K562 (cell line): ENCODE results near the gene KANK4. TPM values are rescaled to one million over a fixed set of nuclear protein-coding genes. Genes with fewer than 3 reads are reported as not detected.
"Not testable (repeated sequence)": the region's sequence is repeated elsewhere in the genome, so short reads cannot be mapped to it uniquely, and the experiment has no call there.

Experiments
- ATAC-seq: fragments of 200-7000 bp; cut with Tn5 transposase; 3 replicates; pipeline ENCODE4 v1.9.1; 2020; ENCODE audit warnings: moderate library complexity
- BruUV-seq: library from RNA; stranded (reverse); fragments of 400-500 nt; replicated peaks from 2 replicates; lab custom pipeline; 2021; lab: Mats Ljungman, UMichigan
- CTCF ChIA-PET: fragments of 300-600 bp; formaldehyde crosslinking; extraction: SDS; loops from one replicate; lab custom pipeline; 2021; ENCODE audit warnings: low intra/inter-chr PET ratio; lab: Yijun Ruan, JAX
- POLR2A ChIA-PET: fragments of 300-600, 350-650 bp; sonication (Branson Sonifier 250); formaldehyde crosslinking; extraction: SDS; loops from one replicate; lab custom pipeline; 2021; ENCODE audit warnings: antibody characterized with exemption, inconsistent platforms; lab: Yijun Ruan, JAX
- DNase-seq, 4 experiments: peaks; one replicate each; pipeline versions ENCODE4 v3.0.0 to v3.0.0-alpha.2; 2011 to 2018; ENCODE audit warnings: low spot score in 3 of 4, mixed read lengths in 3 of 4; ENCODE audit errors: extremely low read depth in 1 of 4
- FAIRE-seq: peaks from 2 replicates; lab custom pipeline; 2011; peaks lifted over from hg19 to GRCh38; lab: Jason Lieb, UNC
- H2AFZ ChIP-seq: 2 replicates; pipeline ENCODE4 v1.6.0; 2011; ENCODE audit warnings: low read depth, low read length, control low read depth, inconsistent platforms
- H3K27ac ChIP-seq: fragments of 200-600 bp; 3 replicates; pipeline ENCODE4 v1.8.0; 2011; ENCODE audit warnings: low read depth, mild to moderate bottlenecking, control low read depth, inconsistent platforms, low read length, moderate library complexity, mixed read lengths; ENCODE audit errors: extremely low read depth
- H3K27me3 ChIP-seq, 2 experiments: fragments of 300-600 bp in 1 of 2; 2 replicates in 1 of 2; 3 replicates in 1 of 2; pipeline versions ENCODE4 v1.6.0 to v1.8.0; 2011; ENCODE audit warnings: inconsistent platforms in 2 of 2, low read length in 2 of 2, mild to moderate bottlenecking in 1 of 2, mixed read lengths in 1 of 2, moderate library complexity in 1 of 2; ENCODE audit not compliant: control insufficient read depth in 2 of 2, insufficient read depth in 2 of 2
- H3K36me3 ChIP-seq: fragments of 300-600 bp; 3 replicates; pipeline ENCODE4 v1.8.0; 2011; ENCODE audit warnings: mild to moderate bottlenecking, low read length, inconsistent platforms; ENCODE audit not compliant: control insufficient read depth, insufficient read depth
- H3K4me1 ChIP-seq, 2 experiments: fragments of 200-600 bp in 1 of 2; replicated peaks in 1 of 2; 2 replicates in 1 of 2; 3 replicates in 1 of 2; pipeline versions ENCODE4 v1.5.1 to v1.8.0; 2011; ENCODE audit warnings: inconsistent platforms in 2 of 2, low read length in 2 of 2, mild to moderate bottlenecking in 1 of 2, mixed read lengths in 1 of 2, moderate library complexity in 1 of 2; ENCODE audit not compliant: control insufficient read depth in 2 of 2, insufficient read depth in 2 of 2
- H3K4me2 ChIP-seq: 2 replicates; pipeline ENCODE4 v1.6.1; 2011; ENCODE audit warnings: low read length, control low read depth, inconsistent platforms, mixed read lengths; ENCODE audit not compliant: insufficient read depth
- H3K4me3 ChIP-seq: fragments of 200-600 bp; sonication (generic), shearing (Covaris generic); 2 replicates; pipeline ENCODE4 v1.5.1; 2016; ENCODE audit warnings: control low read depth, inconsistent platforms
- H3K79me2 ChIP-seq: fragments of 200-600 bp; 3 replicates; pipeline ENCODE4 v1.8.0; 2011; ENCODE audit warnings: low read length, inconsistent platforms; ENCODE audit not compliant: control insufficient read depth, insufficient read depth
- H3K9ac ChIP-seq, 2 experiments: 2 replicates each; pipeline versions ENCODE4 v1.6.0 to v1.6.1; 2011; ENCODE audit warnings: low read depth in 2 of 2, low read length in 2 of 2, control low read depth in 1 of 2, inconsistent platforms in 1 of 2, mild to moderate bottlenecking in 1 of 2, mixed read lengths in 1 of 2; ENCODE audit not compliant: insufficient read depth in 1 of 2
- H3K9me1 ChIP-seq: one replicate; pipeline ENCODE4 v1.6.0; 2011; ENCODE audit warnings: inconsistent platforms, mild to moderate bottlenecking, low read length, moderate library complexity; ENCODE audit not compliant: control insufficient read depth, insufficient read depth
- H3K9me3 ChIP-seq: replicated peaks from 2 replicates; pipeline ENCODE4 v1.5.1; 2011; ENCODE audit warnings: low read depth, low read length, inconsistent platforms; ENCODE audit not compliant: control insufficient read depth, insufficient read depth
- H4K20me1 ChIP-seq: replicated peaks from 2 replicates; pipeline ENCODE4 v1.6.1; 2011; ENCODE audit warnings: low read length, inconsistent platforms, mixed read lengths; ENCODE audit not compliant: control insufficient read depth, insufficient read depth
- NFRKB ChIP-seq: fragments of 450-650 bp; IDR thresholded peaks from 2 replicates; pipeline ENCODE4 v1.6.1; 2016; ENCODE audit warnings: low read depth
- POLR2H ChIP-seq: IDR thresholded peaks from 2 replicates; pipeline ENCODE4 v1.6.1; 2016; ENCODE audit warnings: missing genetic modification characterization, low read depth, mild to moderate bottlenecking, control low read depth, missing compliant biosample characterization, moderate library complexity
- PTRF ChIP-seq: fragments of 450-650 bp; IDR thresholded peaks from 2 replicates; pipeline ENCODE4 v1.6.1; 2016; ENCODE audit warnings: mild to moderate bottlenecking, missing genetic modification characterization, missing compliant biosample characterization
- RHOXF2B ChIP-seq: fragments of 250-450 bp; sonication (Bioruptor Pico); conservative IDR thresholded peaks from 2 replicates; pipeline ENCODE4 v1.5.1; 2021
- SRSF1 ChIP-seq: fragments of 200-400 bp; formaldehyde crosslinking; IDR thresholded peaks from 2 replicates; pipeline ENCODE4 v1.6.1; 2017; ENCODE audit warnings: mild to moderate bottlenecking, low read depth, low read length, moderate library complexity
- ZNF3 ChIP-seq: fragments of 250-450 bp; sonication (Bioruptor Pico); IDR thresholded peaks from 2 replicates; pipeline ENCODE4 v1.5.0; 2021; ENCODE audit warnings: mild to moderate bottlenecking, moderate library complexity
- ZNF57 ChIP-seq: fragments of 450-650 bp; formaldehyde crosslinking; IDR thresholded peaks from 2 replicates; pipeline ENCODE4 v1.4.0; 2020; ENCODE audit warnings: mild to moderate bottlenecking, moderate library complexity
- WGBS: fragments of 100-300 bp; shearing (Covaris generic); methylation state at CpG from one replicate; pipeline ENCODE4 v1.1.6; 2016; ENCODE audit warnings: low coverage, mixed read lengths; ENCODE audit not compliant: insufficient coverage; ENCODE audit errors: missing lambda C conversion rate; 5-methylcytosine and 5-hydroxymethylcytosine counted together
- in situ Hi-C: fragments of 300-500 bp; cut with MboI; formaldehyde crosslinking; loops from 4 replicates; pipeline ENCODE4 v1.15.0; 2018; ENCODE audit warnings: inconsistent platforms, mixed read lengths
- intact Hi-C: fragments of 100-400 bp; cut with micrococcal nuclease; formaldehyde crosslinking; loops from 2 replicates; pipeline ENCODE4 v1.14.2; 2022
- polyA plus RNA-seq, 8 experiments: library from polyadenylated mRNA; depleted of rRNA in 4 of 8; stranded (reverse) in 5 of 8; unstranded in 3 of 8; fragments of >200 nt; fragmentation: Nextera tagmentation in 2 of 8; fragmentation: Illumina TruSeq in 1 of 8; extraction: Ambion mirVana in 2 of 8; extraction: Trizol in 1 of 8; gene quantifications; 2 replicates each; pipeline versions ENCODE4 v1.2.1 to v1.2.3, GENCODE V29; 2011 to 2014; ENCODE audit warnings: inconsistent platforms in 1 of 8, missing spikeins in 1 of 8
- total RNA-seq, 7 experiments: library from RNA; depleted of rRNA in 6 of 7; stranded (reverse); fragments of >200 nt in 6 of 7; fragmentation: Illumina TruSeq in 2 of 7; extraction: Trizol in 2 of 7; gene quantifications; 2 replicates each; pipeline versions ENCODE4 v1.2.1 to v1.2.3, GENCODE V29; 2011 to 2021; ENCODE audit warnings: low replicate concordance in 1 of 7
- TF ChIP-seq, protein P1 (sequence below): fragments of 450-650 bp; IDR thresholded peaks from 2 replicates; pipeline ENCODE4 v1.6.1; 2016; ENCODE audit warnings: low read depth, mild to moderate bottlenecking, moderate library complexity

Gene KANK4
- total and polyA plus RNA-seq, 9 of the 15 experiments (the other 6 are each of a cell fraction or from before 2014, with no cell fraction given): not detected

DNA sequence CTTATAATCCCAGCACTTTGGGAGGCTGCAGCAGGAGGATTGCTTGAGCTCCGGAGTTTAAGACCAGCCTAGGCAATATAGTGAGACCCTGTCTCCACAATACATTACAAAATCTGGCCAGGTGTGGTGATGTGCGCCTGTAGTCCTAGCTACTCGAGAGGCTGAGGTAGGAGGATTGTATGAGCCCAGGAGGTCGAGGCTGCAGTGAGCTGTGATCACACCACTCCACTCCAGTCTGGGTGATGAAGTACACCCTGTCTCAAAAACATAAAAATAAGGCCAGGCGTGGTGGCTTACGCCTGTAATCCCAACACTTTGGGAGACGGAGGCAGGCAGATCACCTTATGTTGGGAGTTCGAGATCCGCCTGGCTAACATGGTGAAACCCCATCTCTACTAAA lies 96.9 kb downstream of the KANK4 start:
- FAIRE-seq (no peak), ATAC-seq (no peak), DNase-seq (no peak)
- H3K79me2 ChIP-seq: no peaks in the 10 kb centered on the region
- ChIA-PET CTCF (no interaction called here), POLR2A (no interaction called here)
- no peak overlapping the region for H3K4me3 ChIP-seq
- no peak overlapping the region for H3K9ac ChIP-seq
- H4K20me1 ChIP-seq: no peaks in the 10 kb centered on the region
- TF ChIP-seq ZNF57 (CRISPR knock-in tag): no peak
- TF ChIP-seq, protein P1, sequence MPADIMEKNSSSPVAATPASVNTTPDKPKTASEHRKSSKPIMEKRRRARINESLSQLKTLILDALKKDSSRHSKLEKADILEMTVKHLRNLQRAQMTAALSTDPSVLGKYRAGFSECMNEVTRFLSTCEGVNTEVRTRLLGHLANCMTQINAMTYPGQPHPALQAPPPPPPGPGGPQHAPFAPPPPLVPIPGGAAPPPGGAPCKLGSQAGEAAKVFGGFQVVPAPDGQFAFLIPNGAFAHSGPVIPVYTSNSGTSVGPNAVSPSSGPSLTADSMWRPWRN: no peak
- TF ChIP-seq NFRKB: no peak
- H3K27me3 ChIP-seq: peaks cover 2 to 7% of the 10 kb centered on the region in 2 experiments; a peak in 2 of 5 replicates
- no TSS peak for BruUV-seq
- in situ Hi-C loops: no loop called here
- 1% methylated on average over 9 of the region's 9 CpGs for WGBS
- no peak overlapping the region for H3K27ac ChIP-seq
- no peak overlapping the region for H3K4me2 ChIP-seq
- no peaks in the 10 kb centered on the region for H3K36me3 ChIP-seq
- no peaks in the 10 kb centered on the region for H3K4me1 ChIP-seq
- no peaks in the 10 kb centered on the region for H3K9me1 ChIP-seq
- H2AFZ ChIP-seq: no peak overlapping the region
- no peaks in the 10 kb centered on the region for H3K9me3 ChIP-seq
- intact Hi-C loops: no loop called here

DNA sequence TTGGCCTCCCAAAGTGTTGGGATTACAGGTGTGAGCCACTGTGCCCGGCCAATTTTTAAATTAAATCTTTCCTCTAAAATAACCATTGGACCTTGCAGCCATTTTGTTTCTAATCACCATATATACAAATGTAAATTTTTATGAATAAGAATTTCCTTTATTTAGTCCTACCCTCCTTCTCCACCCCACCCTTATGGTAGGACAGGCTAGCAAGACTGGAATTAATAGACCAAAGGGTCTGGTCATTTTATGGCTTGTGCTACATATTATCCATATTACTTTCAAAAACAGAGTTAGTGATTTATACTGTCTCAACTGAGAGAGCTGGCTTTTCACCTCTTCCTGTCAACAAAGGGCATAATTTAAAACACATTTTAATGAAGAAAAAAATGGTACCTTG lies 98.1 kb downstream of the KANK4 start:
- in situ Hi-C loops: no loop called here
- Histone ChIP-seq H3K27me3 (peaks cover 0 to under 1% of the 10 kb centered on the region in 2 experiments; a peak in 1 of 5 replicates), H3K27ac (no peak overlapping the region), H2AFZ (no peak overlapping the region), H3K4me1 (no peaks in the 10 kb centered on the region), H3K9me1 (no peaks in the 10 kb centered on the region), H3K79me2 (no peaks in the 10 kb centered on the region), H3K4me3 (no peak overlapping the region), H3K9me3 (no peaks in the 10 kb centered on the region), H4K20me1 (no peaks in the 10 kb centered on the region), H3K36me3 (no peaks in the 10 kb centered on the region), H3K9ac (no peak overlapping the region), H3K4me2 (no peak overlapping the region)
- POLR2A ChIA-PET: no interaction called here
- DNase-seq (no peak), FAIRE-seq (no peak), ATAC-seq (no peak)
- intact Hi-C loops: no loop called here
- 0% methylated on average over 1 of the region's 1 CpG for WGBS
- CTCF ChIA-PET: no interaction called here
- TF ChIP-seq ZNF3 (CRISPR knock-in tag): no peak
- no peak for TF ChIP-seq POLR2H (tag)
- no peak for TF ChIP-seq SRSF1
- TF ChIP-seq PTRF: no peak
- no peak for TF ChIP-seq RHOXF2B
- BruUV-seq: no TSS peak

GRCh38 chr1:62220456-62220855 lies 98.8 kb downstream of the KANK4 start:
- H3K4me2 ChIP-seq, H2AFZ ChIP-seq, CTCF ChIA-PET, FAIRE-seq, H3K9me3 ChIP-seq, H3K4me3 ChIP-seq, H3K9me1 ChIP-seq, in situ Hi-C loops, H3K27ac ChIP-seq, H3K79me2 ChIP-seq, intact Hi-C loops, H3K27me3 ChIP-seq, ATAC-seq, DNase-seq, H3K9ac ChIP-seq, H3K4me1 ChIP-seq, H4K20me1 ChIP-seq, BruUV-seq, H3K36me3 ChIP-seq, POLR2A ChIA-PET: not testable (repeated sequence)
- WGBS: 12% methylated on average over 9 of the region's 9 CpGs
